GM12878 (cell line): ENCODE results near the gene OR2Y1. TPM values are rescaled to one million over a fixed set of nuclear protein-coding genes. Genes with fewer than 3 reads are reported as not detected.

ENCODE experiments used
- ATAC-seq: fragments of 200-7000 bp; cut with Tn5 transposase; 3 replicates; pipeline ENCODE4 v1.9.1; 2020; ENCODE audit warnings: mild to moderate bottlenecking, moderate library complexity
- BruUV-seq: library from RNA; stranded (reverse); fragments of 400-500 nt; replicated peaks from 2 replicates; lab custom pipeline; 2021; lab: Mats Ljungman, UMichigan
- CTCF ChIA-PET: fragments of 300-600 bp; sonication (Branson Sonifier 250); formaldehyde crosslinking; extraction: SDS; loops from one replicate; lab custom pipeline; 2021; ENCODE audit warnings: inconsistent platforms; lab: Yijun Ruan, JAX
- POLR2A ChIA-PET: fragments of 350-600 bp; formaldehyde crosslinking; extraction: SDS; loops from one replicate; lab custom pipeline; 2021; ENCODE audit warnings: inconsistent platforms; lab: Charles Lee
- RAD21 ChIA-PET: fragments of 300-600 bp; sonication (Branson Sonifier 250); formaldehyde crosslinking; loops from one replicate; lab custom pipeline; 2023; ENCODE audit warnings: antibody characterized with exemption; ENCODE audit not compliant: unreplicated experiment; lab: Charles Lee
- SMC1A ChIA-PET: fragments of 300-600 bp; sonication (Branson Sonifier 250); formaldehyde crosslinking; loops from one replicate; lab custom pipeline; 2023; ENCODE audit not compliant: unreplicated experiment, uncharacterized antibody; lab: Charles Lee
- DNase-seq: peaks from one replicate; pipeline ENCODE4 v3.0.0-alpha.2; 2011; ENCODE audit warnings: low read depth, low spot score
- FAIRE-seq: peaks from 3 replicates; lab custom pipeline; 2011; peaks lifted over from hg19 to GRCh38; lab: Jason Lieb, UNC
- H2AFZ ChIP-seq: 2 replicates; pipeline ENCODE4 v1.6.0; 2011; ENCODE audit warnings: low read depth, low read length, control low read depth; ENCODE audit not compliant: control insufficient read depth
- H3K27ac ChIP-seq: 2 replicates; pipeline ENCODE4 v1.5.1; 2011; ENCODE audit warnings: control low read depth; ENCODE audit not compliant: control insufficient read depth, insufficient read depth
- H3K27me3 ChIP-seq, 2 experiments: replicated peaks in 1 of 2; 2 replicates each; pipeline versions ENCODE4 v1.6.0 to v1.6.1; 2011; ENCODE audit warnings: low read length in 1 of 2; ENCODE audit not compliant: control insufficient read depth in 2 of 2, insufficient read depth in 2 of 2
- H3K36me3 ChIP-seq, 2 experiments: 2 replicates each; pipeline ENCODE4 v1.5.1; 2011; ENCODE audit warnings: low read length in 1 of 2; ENCODE audit not compliant: control insufficient read depth in 2 of 2, insufficient read depth in 2 of 2
- H3K4me1 ChIP-seq: 2 replicates; pipeline ENCODE4 v1.6.1; 2011; ENCODE audit warnings: mild to moderate bottlenecking, low read length, moderate library complexity, mixed read lengths; ENCODE audit not compliant: control insufficient read depth, insufficient read depth
- H3K4me2 ChIP-seq: 2 replicates; pipeline ENCODE4 v1.6.0; 2011; ENCODE audit warnings: control low read depth; ENCODE audit not compliant: control insufficient read depth, insufficient read depth
- H3K4me3 ChIP-seq: fragments of 200-600 bp; sonication (generic); 2 replicates; pipeline ENCODE4 v1.5.1; 2016
- H3K79me2 ChIP-seq: 2 replicates; pipeline ENCODE4 v1.6.0; 2011; ENCODE audit warnings: low read length; ENCODE audit not compliant: control insufficient read depth, insufficient read depth
- H3K9ac ChIP-seq: 2 replicates; pipeline ENCODE4 v1.8.0; 2011; ENCODE audit warnings: low read length, control low read depth, mixed read lengths; ENCODE audit not compliant: control insufficient read depth, insufficient read depth
- H3K9me3 ChIP-seq: replicated peaks from 3 replicates; pipeline ENCODE4 v1.5.1; 2011; ENCODE audit warnings: mild to moderate bottlenecking, low read length; ENCODE audit not compliant: control insufficient read depth, insufficient read depth
- H4K20me1 ChIP-seq: 2 replicates; pipeline ENCODE4 v1.6.0; 2011; ENCODE audit not compliant: control insufficient read depth, insufficient read depth
- BACH1 ChIP-seq: fragments of 450-650 bp; IDR thresholded peaks from 2 replicates; pipeline ENCODE4 v1.6.1; 2017; ENCODE audit warnings: mild to moderate bottlenecking, borderline replicate concordance
- ESRRA ChIP-seq: IDR thresholded peaks from 2 replicates; pipeline ENCODE4 v1.6.1; 2012; ENCODE audit warnings: mild to moderate bottlenecking, low read length, improper control_type of control experiment
- JUNB ChIP-seq: IDR thresholded peaks from 2 replicates; pipeline ENCODE4 v1.6.1; 2016; ENCODE audit warnings: antibody characterized with exemption, mild to moderate bottlenecking
- MEF2A ChIP-seq: IDR thresholded peaks from 2 replicates; pipeline ENCODE4 v1.6.1; 2011; ENCODE audit warnings: low read depth, mild to moderate bottlenecking, low read length, moderate library complexity; ENCODE audit not compliant: insufficient read depth
- STAT3 ChIP-seq: IDR thresholded peaks from 2 replicates; pipeline ENCODE4 v1.6.1; 2011; ENCODE audit warnings: low read depth, low read length, improper control_type of control experiment
- ZNF24 ChIP-seq: fragments of 450-650 bp; IDR thresholded peaks from 2 replicates; pipeline ENCODE4 v1.6.1; 2017; ENCODE audit warnings: antibody characterized with exemption, mild to moderate bottlenecking
- ZNF622 ChIP-seq: fragments of 450-650 bp; IDR thresholded peaks from 2 replicates; pipeline ENCODE4 v1.6.1; 2017; ENCODE audit warnings: mild to moderate bottlenecking, inconsistent platforms
- WGBS: methylation state at CpG from one replicate; pipeline ENCODE4 v1.1.6; 2016; ENCODE audit warnings: low lambda C conversion rate; ENCODE audit not compliant: insufficient replicate concordance, insufficient coverage; ENCODE audit errors: missing lambda C conversion rate; 5-methylcytosine and 5-hydroxymethylcytosine counted together
- in situ Hi-C: fragments of 300-500 bp; cut with MboI; formaldehyde crosslinking; loops from 9 replicates; pipeline ENCODE4 v1.14.3; 2018; ENCODE audit warnings: mixed read lengths
- intact Hi-C: fragments of 100-400 bp; cut with micrococcal nuclease; formaldehyde crosslinking; loops from one replicate; pipeline ENCODE4 v1.14.2; 2022; ENCODE audit not compliant: unreplicated experiment
- polyA plus RNA-seq, 11 experiments: library from polyadenylated mRNA; depleted of rRNA in 4 of 11; unstranded in 6 of 11; stranded (reverse) in 5 of 11; fragments of >200 nt; fragmentation: Nextera tagmentation in 4 of 11; fragmentation: Illumina TruSeq in 1 of 11; extraction: Ambion mirVana in 4 of 11; extraction: Trizol in 1 of 11; gene quantifications; 1 replicate in 1 of 11; 2 replicates in 10 of 11; pipeline versions ENCODE4 v1.2.1 to v1.2.3, GENCODE V29; 2011 to 2016; ENCODE audit warnings: inconsistent platforms in 2 of 11, missing spikeins in 2 of 11, low read depth in 1 of 11
- total RNA-seq, 4 experiments: library from RNA; depleted of rRNA in 3 of 4; stranded (reverse); fragments of >200 nt in 3 of 4; fragmentation: Illumina TruSeq in 1 of 4; extraction: Trizol in 1 of 4; gene quantifications; 2 replicates each; pipeline versions ENCODE4 v1.2.1 to v1.2.3, GENCODE V29; 2013 to 2021
- TF ChIP-seq, protein P1 (sequence below): fragments of 450-650 bp; formaldehyde crosslinking; IDR thresholded peaks from 2 replicates; pipeline ENCODE4 v1.4.0; 2022; ENCODE audit warnings: mild to moderate bottlenecking, moderate library complexity
- TF ChIP-seq, protein P2 (sequence below): IDR thresholded peaks from 2 replicates; pipeline ENCODE4 v1.6.1; 2012; ENCODE audit warnings: low read length, inconsistent platforms
- TF ChIP-seq, protein P3 (sequence below): fragments of 150-350 bp; IDR thresholded peaks from 2 replicates; pipeline ENCODE4 v1.6.1; 2014; ENCODE audit warnings: mild to moderate bottlenecking, low read depth, low read length

Gene OR2Y1
- total and polyA plus RNA-seq, 10 of the 15 experiments (the other 5 are each of a cell fraction or from before 2014, with no cell fraction given) = not detected

DNA sequence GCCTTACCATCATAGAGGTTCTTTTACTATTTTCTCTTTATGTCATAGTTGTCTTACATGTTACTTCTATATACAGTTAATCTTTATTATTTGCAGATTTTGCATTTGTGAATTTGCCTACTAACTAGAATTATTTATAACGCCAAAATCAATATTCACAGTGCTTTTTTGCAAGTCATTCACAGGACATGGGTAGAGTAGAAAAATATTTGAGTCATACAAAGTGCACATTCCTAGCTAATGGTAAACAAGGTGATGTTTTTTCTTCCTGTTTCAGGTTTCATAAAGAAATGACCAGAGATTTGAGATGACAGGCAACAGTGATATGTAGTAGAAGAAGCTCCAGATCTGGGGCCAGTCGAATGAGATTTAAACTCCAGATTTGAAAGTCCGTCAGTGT, 30.0 kb upstream of the OR2Y1 start:
- RAD21 ChIA-PET = no interaction called here
- 52% methylated on average over 3 of the region's 3 CpGs for WGBS
- H3K9ac ChIP-seq = no peak overlapping the region
- no peaks in the 10 kb centered on the region for H3K79me2 ChIP-seq
- no TSS peak for BruUV-seq
- no peak for ATAC-seq
- no peak overlapping the region for H3K27ac ChIP-seq
- no peaks in the 10 kb centered on the region for H3K36me3 ChIP-seq
- in situ Hi-C loops = no loop called here
- H3K4me2 ChIP-seq = no peak overlapping the region
- no peak for FAIRE-seq
- TF ChIP-seq ESRRA (no peak), ZNF622 (no peak), MEF2A (no peak), JUNB (no peak), STAT3 (no peak), ZNF24 (no peak), BACH1 (no peak)
- TF ChIP-seq, protein P1, sequence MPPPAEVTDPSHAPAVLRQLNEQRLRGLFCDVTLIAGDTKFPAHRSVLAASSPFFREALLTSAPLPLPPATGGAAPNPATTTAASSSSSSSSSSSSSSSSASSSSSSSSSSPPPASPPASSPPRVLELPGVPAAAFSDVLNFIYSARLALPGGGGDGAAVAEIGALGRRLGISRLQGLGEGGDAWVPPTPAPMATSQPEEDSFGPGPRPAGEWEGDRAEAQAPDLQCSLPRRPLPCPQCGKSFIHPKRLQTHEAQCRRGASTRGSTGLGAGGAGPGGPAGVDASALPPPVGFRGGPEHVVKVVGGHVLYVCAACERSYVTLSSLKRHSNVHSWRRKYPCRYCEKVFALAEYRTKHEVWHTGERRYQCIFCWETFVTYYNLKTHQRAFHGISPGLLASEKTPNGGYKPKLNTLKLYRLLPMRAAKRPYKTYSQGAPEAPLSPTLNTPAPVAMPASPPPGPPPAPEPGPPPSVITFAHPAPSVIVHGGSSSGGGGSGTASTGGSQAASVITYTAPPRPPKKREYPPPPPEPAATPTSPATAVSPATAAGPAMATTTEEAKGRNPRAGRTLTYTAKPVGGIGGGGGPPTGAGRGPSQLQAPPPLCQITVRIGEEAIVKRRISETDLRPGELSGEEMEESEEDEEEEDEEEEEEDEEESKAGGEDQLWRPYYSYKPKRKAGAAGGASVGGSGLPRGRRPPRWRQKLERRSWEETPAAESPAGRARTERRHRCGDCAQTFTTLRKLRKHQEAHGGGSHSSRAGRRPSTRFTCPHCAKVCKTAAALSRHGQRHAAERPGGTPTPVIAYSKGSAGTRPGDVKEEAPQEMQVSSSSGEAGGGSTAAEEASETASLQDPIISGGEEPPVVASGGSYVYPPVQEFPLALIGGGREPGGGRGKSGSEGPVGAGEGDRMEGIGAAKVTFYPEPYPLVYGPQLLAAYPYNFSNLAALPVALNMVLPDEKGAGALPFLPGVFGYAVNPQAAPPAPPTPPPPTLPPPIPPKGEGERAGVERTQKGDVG (CRISPR knock-in tag) = no peak
- TF ChIP-seq, protein P2, sequence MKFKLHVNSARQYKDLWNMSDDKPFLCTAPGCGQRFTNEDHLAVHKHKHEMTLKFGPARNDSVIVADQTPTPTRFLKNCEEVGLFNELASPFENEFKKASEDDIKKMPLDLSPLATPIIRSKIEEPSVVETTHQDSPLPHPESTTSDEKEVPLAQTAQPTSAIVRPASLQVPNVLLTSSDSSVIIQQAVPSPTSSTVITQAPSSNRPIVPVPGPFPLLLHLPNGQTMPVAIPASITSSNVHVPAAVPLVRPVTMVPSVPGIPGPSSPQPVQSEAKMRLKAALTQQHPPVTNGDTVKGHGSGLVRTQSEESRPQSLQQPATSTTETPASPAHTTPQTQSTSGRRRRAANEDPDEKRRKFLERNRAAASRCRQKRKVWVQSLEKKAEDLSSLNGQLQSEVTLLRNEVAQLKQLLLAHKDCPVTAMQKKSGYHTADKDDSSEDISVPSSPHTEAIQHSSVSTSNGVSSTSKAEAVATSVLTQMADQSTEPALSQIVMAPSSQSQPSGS = no peak
- TF ChIP-seq, protein P3, sequence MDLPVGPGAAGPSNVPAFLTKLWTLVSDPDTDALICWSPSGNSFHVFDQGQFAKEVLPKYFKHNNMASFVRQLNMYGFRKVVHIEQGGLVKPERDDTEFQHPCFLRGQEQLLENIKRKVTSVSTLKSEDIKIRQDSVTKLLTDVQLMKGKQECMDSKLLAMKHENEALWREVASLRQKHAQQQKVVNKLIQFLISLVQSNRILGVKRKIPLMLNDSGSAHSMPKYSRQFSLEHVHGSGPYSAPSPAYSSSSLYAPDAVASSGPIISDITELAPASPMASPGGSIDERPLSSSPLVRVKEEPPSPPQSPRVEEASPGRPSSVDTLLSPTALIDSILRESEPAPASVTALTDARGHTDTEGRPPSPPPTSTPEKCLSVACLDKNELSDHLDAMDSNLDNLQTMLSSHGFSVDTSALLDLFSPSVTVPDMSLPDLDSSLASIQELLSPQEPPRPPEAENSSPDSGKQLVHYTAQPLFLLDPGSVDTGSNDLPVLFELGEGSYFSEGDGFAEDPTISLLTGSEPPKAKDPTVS = no peak
- TF ChIP-seq, all 136 proteins: peak for 0
- SMC1A ChIA-PET = no interaction called here
- Histone ChIP-seq H2AFZ (no peak overlapping the region), H3K9me3 (no peaks in the 10 kb centered on the region; the same call in 2 of the 3 replicates), H3K4me1 (no peaks in the 10 kb centered on the region), H4K20me1 (no peaks in the 10 kb centered on the region), H3K27me3 (no peaks in the 10 kb centered on the region), H3K4me3 (no peak overlapping the region)
- POLR2A ChIA-PET = no interaction called here
- CTCF ChIA-PET = no interaction called here
- intact Hi-C loops = no loop called here
- no peak for DNase-seq
